GM12872 (cell line): ENCODE measurements around the gene PYGO2.

ENCODE experiments used
- TF ChIP-seq, protein P1 (sequence below): IDR thresholded peaks from 3 replicates; pipeline ENCODE4 v1.5.1; 2011; ENCODE audit warnings: low read depth, mild to moderate bottlenecking, low read length, moderate library complexity; ENCODE audit not compliant: insufficient read depth

The PYGO2 gene

DNA sequence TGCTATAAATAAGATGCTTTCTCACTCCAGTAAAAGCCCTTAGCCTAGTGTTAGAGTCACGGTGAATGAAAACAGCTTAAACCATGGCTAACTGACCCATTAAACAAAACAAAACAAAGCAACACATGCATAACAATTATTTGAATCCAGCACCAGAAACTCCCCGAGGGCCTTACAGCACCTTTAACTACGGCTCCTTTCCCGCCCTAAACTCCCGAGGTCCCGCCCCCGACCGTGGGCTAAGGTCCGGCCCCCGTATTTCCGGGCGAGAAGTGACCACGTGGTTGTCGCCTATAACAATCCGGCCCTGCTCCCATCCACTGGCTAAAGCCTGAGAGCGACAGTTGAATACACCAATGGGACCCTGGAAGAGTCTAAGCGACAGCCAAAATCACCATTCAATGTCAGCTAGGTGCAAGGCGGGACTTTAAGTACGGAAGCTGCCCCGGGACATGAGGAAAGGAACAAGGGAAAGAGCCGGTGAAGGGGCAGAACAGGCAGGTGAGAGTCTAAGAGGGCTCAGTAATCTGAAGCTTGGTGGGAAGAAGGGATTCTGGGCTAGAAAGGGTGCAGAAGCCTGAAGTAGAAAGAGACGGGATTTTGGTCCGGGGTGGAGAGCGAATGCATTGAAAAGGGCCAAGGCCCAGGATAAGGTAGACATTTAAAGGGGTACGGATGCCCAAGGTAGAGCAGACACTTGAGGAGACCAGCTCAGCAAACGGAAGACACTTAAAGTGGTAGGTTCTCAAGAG lies 21.5 kb upstream of the PYGO2 start, which contains the start of gene FLAD1:
TSS of gene FLAD1 (plus strand) at position 448 of the 752 bp plus-strand sequence. CDS start 351 bp downstream, outside the sequence.
- TF ChIP-seq, protein P1, sequence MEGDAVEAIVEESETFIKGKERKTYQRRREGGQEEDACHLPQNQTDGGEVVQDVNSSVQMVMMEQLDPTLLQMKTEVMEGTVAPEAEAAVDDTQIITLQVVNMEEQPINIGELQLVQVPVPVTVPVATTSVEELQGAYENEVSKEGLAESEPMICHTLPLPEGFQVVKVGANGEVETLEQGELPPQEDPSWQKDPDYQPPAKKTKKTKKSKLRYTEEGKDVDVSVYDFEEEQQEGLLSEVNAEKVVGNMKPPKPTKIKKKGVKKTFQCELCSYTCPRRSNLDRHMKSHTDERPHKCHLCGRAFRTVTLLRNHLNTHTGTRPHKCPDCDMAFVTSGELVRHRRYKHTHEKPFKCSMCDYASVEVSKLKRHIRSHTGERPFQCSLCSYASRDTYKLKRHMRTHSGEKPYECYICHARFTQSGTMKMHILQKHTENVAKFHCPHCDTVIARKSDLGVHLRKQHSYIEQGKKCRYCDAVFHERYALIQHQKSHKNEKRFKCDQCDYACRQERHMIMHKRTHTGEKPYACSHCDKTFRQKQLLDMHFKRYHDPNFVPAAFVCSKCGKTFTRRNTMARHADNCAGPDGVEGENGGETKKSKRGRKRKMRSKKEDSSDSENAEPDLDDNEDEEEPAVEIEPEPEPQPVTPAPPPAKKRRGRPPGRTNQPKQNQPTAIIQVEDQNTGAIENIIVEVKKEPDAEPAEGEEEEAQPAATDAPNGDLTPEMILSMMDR: no peak

GRCh38 chr1:154982341-154982740 lies 20.8 kb upstream of the PYGO2 start:
- TF ChIP-seq, protein P1: no peak

GRCh38 chr1:154978360-154978759 lies 16.8 kb upstream of the PYGO2 start:
- TF ChIP-seq, protein P1: no peak

DNA sequence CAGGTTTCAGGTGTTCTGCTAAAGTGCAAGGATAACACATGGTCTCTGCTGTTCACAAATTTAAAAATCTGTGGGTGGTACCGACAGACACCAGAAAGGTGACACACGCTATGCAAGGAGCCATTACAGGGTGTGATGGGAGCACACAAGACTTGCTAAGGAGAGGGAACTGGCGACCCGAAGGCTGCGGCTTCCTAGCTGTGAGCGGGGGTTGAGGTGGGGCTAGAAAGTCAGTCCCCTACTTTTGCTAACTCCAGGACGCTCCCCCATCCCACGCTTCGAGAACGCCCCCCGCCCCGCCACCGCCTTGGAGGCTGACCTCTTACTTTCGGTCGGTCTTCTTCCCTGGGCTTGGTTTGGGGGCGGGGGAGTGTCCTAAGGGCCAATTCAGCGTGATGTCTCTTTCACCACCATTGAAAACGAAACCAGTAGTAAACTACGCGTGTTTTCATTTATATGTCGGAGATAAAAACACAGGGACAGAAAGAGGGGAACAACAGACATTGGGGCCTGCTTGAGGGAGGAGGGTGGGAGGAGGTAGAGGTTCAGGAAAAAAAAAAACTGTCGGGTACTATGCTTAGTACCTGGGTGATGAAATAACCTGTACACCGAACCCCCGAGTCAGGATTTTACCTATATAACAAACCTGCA lies 14.0 kb upstream of the PYGO2 start:
- TF ChIP-seq, protein P1: no peak

- TF ChIP-seq, protein P1: no peak
These were observed 13.3 kb upstream of the PYGO2 start for GRCh38 chr1:154974808-154975408.

DNA sequence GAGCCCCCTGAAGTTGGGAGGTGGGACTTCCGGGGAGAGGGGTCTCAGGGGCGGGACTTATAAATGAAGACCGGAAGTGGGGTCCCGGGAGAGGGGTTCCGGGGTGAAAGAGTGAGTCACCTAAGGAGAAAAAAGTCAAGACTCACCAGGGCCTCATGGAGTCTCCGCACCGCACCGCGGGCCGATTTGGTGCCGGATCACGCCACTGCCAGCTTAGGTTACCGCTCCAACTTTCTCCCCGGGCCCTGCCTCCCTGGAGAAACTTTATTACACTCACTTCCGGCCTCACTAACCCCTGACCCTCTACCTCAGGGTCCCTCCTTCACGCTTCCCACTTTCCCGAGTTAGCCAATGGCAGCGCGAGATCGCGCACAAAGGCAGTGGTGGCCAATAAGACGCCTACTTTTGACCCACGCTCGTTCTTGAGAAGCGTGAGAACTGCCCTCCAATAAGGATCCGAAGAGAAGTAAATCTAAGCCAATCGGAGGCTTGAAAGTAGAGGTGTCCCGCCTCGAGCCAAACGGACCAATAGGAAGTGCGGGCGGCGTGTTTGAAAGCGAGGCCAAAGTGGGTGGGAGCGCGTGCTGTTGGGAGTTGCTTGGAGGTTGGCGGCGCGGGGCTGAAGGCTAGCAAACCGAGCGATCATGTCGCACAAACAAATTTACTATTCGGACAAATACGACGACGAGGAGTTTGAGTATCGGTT lies 12.7 kb upstream of the PYGO2 start, which contains the start of gene CKS1B:
TSS of gene CKS1B (plus strand) at position 580 of the 706 bp plus-strand sequence. CDS start at position 645, 65 bp downstream.
- TF ChIP-seq, protein P1: no peak
